LNCaP clone FGC (cell line): ENCODE results near the gene KRT25.

Source experiments
- DNase-seq: peaks from one replicate; pipeline ENCODE4 v3.0.0-alpha.2; 2011; ENCODE audit warnings: low read depth
- H3K4me3 ChIP-seq: 2 replicates; pipeline ENCODE4 v1.5.1; 2011; ENCODE audit warnings: mild to moderate bottlenecking, low read depth, low read length, control low read depth
- TF ChIP-seq, protein P1 (sequence below): IDR thresholded peaks from 2 replicates; pipeline ENCODE4 v1.5.1; 2012; ENCODE audit warnings: mild to moderate bottlenecking; ENCODE audit not compliant: control insufficient read depth, insufficient read depth; ENCODE audit errors: extremely low read depth

Gene KRT25

DNA sequence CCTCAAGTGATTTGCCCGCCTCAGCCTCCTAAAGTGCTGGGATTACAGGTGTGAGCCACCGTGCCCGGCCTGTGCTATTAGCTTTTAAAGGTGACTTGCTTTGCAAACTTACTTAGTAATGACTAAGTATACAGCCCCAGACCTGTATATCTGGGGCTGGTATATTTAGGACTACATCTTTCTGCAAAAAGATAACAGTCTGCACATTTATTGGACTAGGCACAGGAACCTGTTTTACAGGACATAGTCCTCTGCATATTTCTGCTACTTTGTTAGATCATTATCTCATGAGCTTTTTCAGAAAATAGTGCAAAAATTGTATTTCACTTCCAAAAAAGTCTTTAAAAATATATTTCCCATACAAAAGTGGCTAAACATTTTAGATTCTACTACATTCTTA lies 52.9 kb downstream of the KRT25 start:
- TF ChIP-seq, protein P1, sequence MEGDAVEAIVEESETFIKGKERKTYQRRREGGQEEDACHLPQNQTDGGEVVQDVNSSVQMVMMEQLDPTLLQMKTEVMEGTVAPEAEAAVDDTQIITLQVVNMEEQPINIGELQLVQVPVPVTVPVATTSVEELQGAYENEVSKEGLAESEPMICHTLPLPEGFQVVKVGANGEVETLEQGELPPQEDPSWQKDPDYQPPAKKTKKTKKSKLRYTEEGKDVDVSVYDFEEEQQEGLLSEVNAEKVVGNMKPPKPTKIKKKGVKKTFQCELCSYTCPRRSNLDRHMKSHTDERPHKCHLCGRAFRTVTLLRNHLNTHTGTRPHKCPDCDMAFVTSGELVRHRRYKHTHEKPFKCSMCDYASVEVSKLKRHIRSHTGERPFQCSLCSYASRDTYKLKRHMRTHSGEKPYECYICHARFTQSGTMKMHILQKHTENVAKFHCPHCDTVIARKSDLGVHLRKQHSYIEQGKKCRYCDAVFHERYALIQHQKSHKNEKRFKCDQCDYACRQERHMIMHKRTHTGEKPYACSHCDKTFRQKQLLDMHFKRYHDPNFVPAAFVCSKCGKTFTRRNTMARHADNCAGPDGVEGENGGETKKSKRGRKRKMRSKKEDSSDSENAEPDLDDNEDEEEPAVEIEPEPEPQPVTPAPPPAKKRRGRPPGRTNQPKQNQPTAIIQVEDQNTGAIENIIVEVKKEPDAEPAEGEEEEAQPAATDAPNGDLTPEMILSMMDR, result no peak

GRCh38 chr17:40699853-40700252 lies 55.3 kb downstream of the KRT25 start:
- no peak overlapping the region for H3K4me3 ChIP-seq
- TF ChIP-seq, protein P1, result no peak

More for the DNA sequence above, 52.9 kb downstream of the KRT25 start:
- H3K4me3 ChIP-seq, result no peak overlapping the region
- peak; percentile 40 for DNase-seq

DNA sequence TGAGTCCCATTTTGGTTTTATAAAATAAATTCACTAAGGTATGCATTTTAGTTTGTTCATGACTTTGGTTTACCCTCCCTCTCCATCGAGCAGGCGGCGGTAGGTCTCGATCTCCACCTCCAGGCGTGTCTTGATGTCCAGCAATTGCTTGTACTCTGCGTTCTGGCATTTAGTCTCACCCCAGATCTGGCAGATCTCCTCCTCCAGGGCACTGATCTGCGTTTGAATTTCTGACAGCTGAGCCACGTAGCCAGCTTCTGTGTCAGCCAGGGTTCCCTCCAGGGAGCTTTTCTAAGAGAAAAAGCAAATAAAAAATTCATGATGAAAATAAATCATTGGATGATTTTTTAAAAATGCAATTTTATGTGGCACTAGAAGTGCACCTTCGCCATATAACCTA lies 55.8 kb downstream of the KRT25 start:
- no peak for DNase-seq
- H3K4me3 ChIP-seq, result no peak overlapping the region
- TF ChIP-seq, protein P1, result no peak

More at GRCh38 chr17:40699853-40700252, 55.3 kb downstream of the KRT25 start:
- DNase-seq, result no peak
